Measurements from ENCODE around the gene RAB11FIP4.

Gene RAB11FIP4

DNA sequence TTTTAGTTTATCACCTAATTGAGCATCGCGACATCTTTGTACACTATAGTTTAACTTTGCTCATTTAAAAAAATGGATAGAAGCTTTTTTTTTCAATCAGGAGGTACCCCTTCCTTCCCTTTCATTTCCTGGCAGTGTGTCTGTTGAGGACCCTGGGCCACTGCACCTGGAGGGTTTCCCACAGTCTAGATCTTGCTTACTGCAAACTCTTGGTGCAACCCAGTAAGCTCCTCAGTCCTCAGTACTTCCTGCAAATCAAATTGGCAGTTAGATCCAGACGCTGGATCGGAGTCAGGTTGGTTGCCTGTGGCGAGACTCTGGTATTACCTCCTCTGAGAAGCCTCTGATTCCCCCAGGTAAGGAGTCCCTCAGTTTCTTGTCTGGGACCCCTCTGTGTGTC is 162.0 kb downstream of the RAB11FIP4 start:
- DNase-seq (ENCODE audit: low read depth in 1 of 2, low spot score in 1 of 2): no peak
- Histone ChIP-seq H3K4me3 (replicated peaks; ENCODE audit: insufficient read depth, low read length) (no peak overlapping the region), H3K27me3 (ENCODE audit: insufficient read depth, poor library complexity, severe bottlenecking) (no peaks in the 10 kb centered on the region), H3K27ac (replicated peaks) (no peak overlapping the region)
- TF ChIP-seq SPI1 (IDR thresholded peaks at IDR 0.05; ENCODE audit: borderline replicate concordance, low read depth) (no peak), CTCF (IDR thresholded peaks at IDR 0.05; ENCODE audit: insufficient read depth, low read length) (no peak)

DNA sequence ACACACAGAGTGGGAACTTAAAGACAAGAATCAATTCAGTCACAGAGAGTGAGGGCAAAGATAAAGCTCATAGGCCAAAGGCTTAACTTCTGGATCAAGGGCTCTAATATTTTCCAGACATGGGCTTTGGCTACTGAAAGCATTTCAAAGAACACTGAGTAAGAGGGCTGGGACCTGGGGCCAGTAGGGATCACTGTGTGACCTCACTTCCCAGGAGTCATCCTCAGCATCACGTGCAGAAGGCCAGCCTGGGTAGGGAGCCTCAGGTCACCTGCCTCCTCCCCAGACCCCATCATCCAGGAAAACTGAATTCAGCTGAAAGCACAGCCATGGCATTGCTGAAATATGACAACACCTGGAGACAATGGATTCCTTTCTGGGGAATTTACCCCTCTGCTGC is 163.5 kb downstream of the RAB11FIP4 start:
- Histone ChIP-seq H3K27me3 (ENCODE audit: insufficient read depth, poor library complexity, severe bottlenecking) (no peaks in the 10 kb centered on the region), H3K4me3 (replicated peaks; ENCODE audit: insufficient read depth, low read length) (no peak overlapping the region), H3K27ac (replicated peaks) (no peak overlapping the region)
- no peak for TF ChIP-seq GABPA (IDR thresholded peaks at IDR 0.05; ENCODE audit: low read depth)
- no peak for TF ChIP-seq SPI1 (IDR thresholded peaks at IDR 0.05; ENCODE audit: borderline replicate concordance, low read depth)
- TF ChIP-seq, protein P1, sequence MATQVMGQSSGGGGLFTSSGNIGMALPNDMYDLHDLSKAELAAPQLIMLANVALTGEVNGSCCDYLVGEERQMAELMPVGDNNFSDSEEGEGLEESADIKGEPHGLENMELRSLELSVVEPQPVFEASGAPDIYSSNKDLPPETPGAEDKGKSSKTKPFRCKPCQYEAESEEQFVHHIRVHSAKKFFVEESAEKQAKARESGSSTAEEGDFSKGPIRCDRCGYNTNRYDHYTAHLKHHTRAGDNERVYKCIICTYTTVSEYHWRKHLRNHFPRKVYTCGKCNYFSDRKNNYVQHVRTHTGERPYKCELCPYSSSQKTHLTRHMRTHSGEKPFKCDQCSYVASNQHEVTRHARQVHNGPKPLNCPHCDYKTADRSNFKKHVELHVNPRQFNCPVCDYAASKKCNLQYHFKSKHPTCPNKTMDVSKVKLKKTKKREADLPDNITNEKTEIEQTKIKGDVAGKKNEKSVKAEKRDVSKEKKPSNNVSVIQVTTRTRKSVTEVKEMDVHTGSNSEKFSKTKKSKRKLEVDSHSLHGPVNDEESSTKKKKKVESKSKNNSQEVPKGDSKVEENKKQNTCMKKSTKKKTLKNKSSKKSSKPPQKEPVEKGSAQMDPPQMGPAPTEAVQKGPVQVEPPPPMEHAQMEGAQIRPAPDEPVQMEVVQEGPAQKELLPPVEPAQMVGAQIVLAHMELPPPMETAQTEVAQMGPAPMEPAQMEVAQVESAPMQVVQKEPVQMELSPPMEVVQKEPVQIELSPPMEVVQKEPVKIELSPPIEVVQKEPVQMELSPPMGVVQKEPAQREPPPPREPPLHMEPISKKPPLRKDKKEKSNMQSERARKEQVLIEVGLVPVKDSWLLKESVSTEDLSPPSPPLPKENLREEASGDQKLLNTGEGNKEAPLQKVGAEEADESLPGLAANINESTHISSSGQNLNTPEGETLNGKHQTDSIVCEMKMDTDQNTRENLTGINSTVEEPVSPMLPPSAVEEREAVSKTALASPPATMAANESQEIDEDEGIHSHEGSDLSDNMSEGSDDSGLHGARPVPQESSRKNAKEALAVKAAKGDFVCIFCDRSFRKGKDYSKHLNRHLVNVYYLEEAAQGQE (IDR thresholded peaks at IDR 0.05; ENCODE audit: insufficient replicate concordance, low read depth): no peak
- TF ChIP-seq POLR2AphosphoS5 (IDR thresholded peaks at IDR 0.05; ENCODE audit: low read depth): no peak
- TF ChIP-seq CTCF (IDR thresholded peaks at IDR 0.05; ENCODE audit: insufficient read depth, low read length): no peak
- DNase-seq (ENCODE audit: low read depth in 1 of 2, low spot score in 1 of 2): no peak

DNA sequence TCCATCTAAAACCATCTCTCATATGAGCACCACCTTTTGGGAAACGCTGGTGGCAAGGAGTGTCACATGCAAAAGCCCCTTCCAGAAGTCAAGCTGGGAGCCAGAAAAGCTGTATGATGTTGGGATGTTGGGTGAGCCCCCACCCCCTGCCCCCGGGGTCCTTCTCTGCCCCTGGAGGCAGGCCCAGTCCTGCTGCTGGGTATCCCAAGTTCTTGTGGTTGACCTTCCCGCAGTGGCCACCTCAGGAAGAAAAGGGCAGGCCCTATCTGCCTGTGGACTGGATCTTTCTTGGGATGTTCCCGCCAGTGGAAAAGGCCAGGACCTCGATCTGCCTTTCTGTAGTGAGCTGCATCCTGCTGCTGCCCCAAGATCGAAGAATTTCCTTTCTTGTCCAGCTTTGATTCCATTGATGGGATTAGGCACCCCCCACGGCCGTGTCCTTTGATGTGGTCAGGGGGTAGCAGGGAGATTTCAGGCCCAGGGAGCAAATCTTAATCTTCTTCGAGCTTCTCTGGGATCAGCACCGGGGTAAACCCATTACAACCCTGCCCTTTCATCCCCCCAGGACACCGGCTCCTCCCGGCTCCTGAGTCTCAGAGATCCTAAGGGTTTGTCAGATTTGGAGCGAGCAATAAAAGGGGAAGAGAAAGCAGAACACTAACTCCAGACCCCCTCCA is 165.6 kb downstream of the RAB11FIP4 start:
- Histone ChIP-seq H3K4me3 (replicated peaks; ENCODE audit: insufficient read depth, low read length) (no peak overlapping the region), H3K27ac (replicated peaks) (no peak overlapping the region), H3K27me3 (ENCODE audit: insufficient read depth, poor library complexity, severe bottlenecking) (no peaks in the 10 kb centered on the region)
- TF ChIP-seq, protein P1 (IDR thresholded peaks at IDR 0.05; ENCODE audit: insufficient replicate concordance, low read depth): no peak
- no peak for TF ChIP-seq POLR2AphosphoS5 (IDR thresholded peaks at IDR 0.05; ENCODE audit: low read depth)
- TF ChIP-seq CTCF (IDR thresholded peaks at IDR 0.05; ENCODE audit: insufficient read depth, low read length): no peak
- TF ChIP-seq GABPA (IDR thresholded peaks at IDR 0.05; ENCODE audit: low read depth): no peak
- DNase-seq (ENCODE audit: low read depth in 1 of 2, low spot score in 1 of 2): no peak
